GM12865 (cell line): ENCODE results near the gene APBA2.
"Not testable (repeated sequence)": the region's sequence is repeated elsewhere in the genome, so short reads cannot be mapped to it uniquely, and the experiment has no call there.

Experiments
- DNase-seq: peaks from one replicate; pipeline ENCODE4 v3.0.0; 2010; ENCODE audit warnings: low read depth
- H3K4me3 ChIP-seq: 2 replicates; pipeline ENCODE4 v1.5.1; 2011; ENCODE audit warnings: mild to moderate bottlenecking, low read depth, low read length, control low read depth
- CTCF ChIP-seq: IDR thresholded peaks from 2 replicates; pipeline ENCODE4 v1.5.1; 2011; ENCODE audit warnings: low read length, control low read depth, low read depth, inconsistent platforms; ENCODE audit not compliant: insufficient read depth; ENCODE audit errors: missing control alignments

The APBA2 gene

GRCh38 chr15:28885630-28886430 lies at the start of gene APBA2:
Gene APBA2 (plus strand): TSS chr15:28885974. CDS start chr15:29053885, 167,911 bp downstream.
- no peak for TF ChIP-seq CTCF
- no peak for DNase-seq

GRCh38 chr15:28840285-28840684 lies 45.5 kb upstream of the APBA2 start:
- not testable (repeated sequence) for DNase-seq, H3K4me3 ChIP-seq

More at GRCh38 chr15:28885630-28886430, at the start of gene APBA2:
- no peak within 1 kb of the TSS for H3K4me3 ChIP-seq

- DNase-seq, H3K4me3 ChIP-seq: not testable (repeated sequence)
These were observed 43.6 kb upstream of the APBA2 start for GRCh38 chr15:28842210-28842609.

- H3K4me3 ChIP-seq, DNase-seq: not testable (repeated sequence)
These were observed 42.3 kb upstream of the APBA2 start for GRCh38 chr15:28843520-28843919.

- H3K4me3 ChIP-seq, DNase-seq: not testable (repeated sequence)
These were observed 41.6 kb upstream of the APBA2 start for GRCh38 chr15:28844147-28844546.

- not testable (repeated sequence) for DNase-seq
These were observed 38.5 kb upstream of the APBA2 start for GRCh38 chr15:28847247-28847646.

GRCh38 chr15:28847959-28848358 lies 37.8 kb upstream of the APBA2 start:
- not testable (repeated sequence) for H3K4me3 ChIP-seq

More at GRCh38 chr15:28847247-28847646, 38.5 kb upstream of the APBA2 start:
- not testable (repeated sequence) for H3K4me3 ChIP-seq

GRCh38 chr15:28848521-28848920 lies 37.3 kb upstream of the APBA2 start, which contains the start of gene GOLGA6L7:
Gene GOLGA6L7 (minus strand): TSS chr15:28848644. CDS start chr15:28848549, 95 bp downstream.
- not testable (repeated sequence) for H3K4me3 ChIP-seq, DNase-seq

More at GRCh38 chr15:28847959-28848358, 37.8 kb upstream of the APBA2 start:
- DNase-seq = not testable (repeated sequence)

- H3K4me3 ChIP-seq, DNase-seq: not testable (repeated sequence)
These were observed 36.5 kb upstream of the APBA2 start for GRCh38 chr15:28849271-28849670.

- not testable (repeated sequence) for H3K4me3 ChIP-seq, DNase-seq
These were observed 36.0 kb upstream of the APBA2 start for GRCh38 chr15:28849766-28850165.

GRCh38 chr15:28853654-28854053 lies 32.1 kb upstream of the APBA2 start:
- not testable (repeated sequence) for H3K4me3 ChIP-seq, DNase-seq

- not testable (repeated sequence) for DNase-seq, H3K4me3 ChIP-seq
These were observed 31.2 kb upstream of the APBA2 start for GRCh38 chr15:28854578-28854977.

GRCh38 chr15:28861031-28861534 lies 24.7 kb upstream of the APBA2 start:
- no peak for DNase-seq
- TF ChIP-seq CTCF = no peak
- no peak overlapping the region for H3K4me3 ChIP-seq

- H3K4me3 ChIP-seq, DNase-seq: not testable (repeated sequence)
These were observed 24.0 kb upstream of the APBA2 start for GRCh38 chr15:28861589-28862293.
